Stimulated activated CD4-positive, alpha-beta T cell treated with anti-CD3 and anti-CD28 coated beads, Interleukin-2, amount 100 ng/mL, for 24 hours (primary cell): ENCODE data around the gene ARHGEF10L.

Experiments used
- DNase-seq, 2 donors: peaks; one replicate each; pipeline ENCODE4 v3.0.0-alpha.2; 2020

The ARHGEF10L gene

GRCh38 chr1:17569200-17570139, 30.0 kb downstream of the ARHGEF10L start:
- DNase-seq: no peak

GRCh38 chr1:17570228-17570627, 30.7 kb downstream of the ARHGEF10L start:
- no peak for DNase-seq

- DNase-seq: no peak
These were observed 32.9 kb downstream of the ARHGEF10L start for GRCh38 chr1:17572264-17572985.

- DNase-seq: no peak
These were observed 34.1 kb downstream of the ARHGEF10L start for GRCh38 chr1:17573518-17574041.

GRCh38 chr1:17574516-17574915, 35.0 kb downstream of the ARHGEF10L start:
- DNase-seq: no peak

GRCh38 chr1:17575797-17576518, 36.5 kb downstream of the ARHGEF10L start:
- DNase-seq: no peak

- no peak for DNase-seq
These were observed 37.0 kb downstream of the ARHGEF10L start for GRCh38 chr1:17576519-17576853.

GRCh38 chr1:17577907-17578297, 38.4 kb downstream of the ARHGEF10L start:
- DNase-seq: no peak

- DNase-seq: no peak
These were observed 40.7 kb downstream of the ARHGEF10L start for GRCh38 chr1:17579951-17580939.

GRCh38 chr1:17581389-17582123, 42.1 kb downstream of the ARHGEF10L start:
- no peak for DNase-seq

GRCh38 chr1:17582124-17582774, 42.8 kb downstream of the ARHGEF10L start:
- no peak for DNase-seq

- DNase-seq: no peak
These were observed 45.0 kb downstream of the ARHGEF10L start for GRCh38 chr1:17584539-17584938.

GRCh38 chr1:17585266-17585987, 45.9 kb downstream of the ARHGEF10L start:
- DNase-seq: no peak

GRCh38 chr1:17586172-17586964, 46.9 kb downstream of the ARHGEF10L start:
- DNase-seq: no peak

GRCh38 chr1:17587693-17588047, 48.2 kb downstream of the ARHGEF10L start:
- DNase-seq: no peak

GRCh38 chr1:17588048-17588871, 48.8 kb downstream of the ARHGEF10L start:
- DNase-seq: no peak

GRCh38 chr1:17591814-17592430, 52.4 kb downstream of the ARHGEF10L start:
- no peak for DNase-seq

GRCh38 chr1:17594026-17594425, 54.5 kb downstream of the ARHGEF10L start:
- no peak for DNase-seq
